ENCODE data around the gene XK. TPM values are rescaled to one million over a fixed set of nuclear protein-coding genes. Genes with fewer than 3 reads are reported as not detected.

XK gene
- total and polyA plus RNA-seq, 9 of the 15 experiments (the other 6 are each of a cell fraction or from before 2014, with no cell fraction given) = 4.0 to 21.6 (median 11.6) TPM

GRCh38 chrX:37672563-37672962 is 13.0 kb upstream of the XK start:
- ATAC-seq = peak; percentile 28; the same call in 1 of the 3 replicates
- WGBS (ENCODE audit: insufficient coverage, low coverage, missing lambda C conversion rate) = 38% methylated on average over 3 of the region's 4 CpGs
- Histone ChIP-seq H3K9me3 (replicated peaks; ENCODE audit: control insufficient read depth, insufficient read depth, low read depth, low read length) (no peaks in the 10 kb centered on the region), H3K36me3 (ENCODE audit: control insufficient read depth, insufficient read depth, low read length) (no peaks in the 10 kb centered on the region), H3K4me3 (no peak overlapping the region), H3K79me2 (ENCODE audit: control insufficient read depth, insufficient read depth, low read length) (no peaks in the 10 kb centered on the region), H3K27me3 (ENCODE audit: control insufficient read depth in 2 of 2, insufficient read depth in 2 of 2, low read length in 2 of 2) (no peaks in the 10 kb centered on the region), H2AFZ (ENCODE audit: low read depth, low read length) (no peak overlapping the region), H3K4me1 (replicated peaks in 1 of 2; ENCODE audit: control insufficient read depth in 2 of 2, insufficient read depth in 2 of 2, low read length in 2 of 2) (no peaks in the 10 kb centered on the region; a peak in 1 of 5 replicates), H3K9ac (ENCODE audit: insufficient read depth in 1 of 2, low read depth in 2 of 2, low read length in 2 of 2) (no peak overlapping the region), H3K4me2 (ENCODE audit: insufficient read depth, low read length) (no peak overlapping the region), H3K9me1 (ENCODE audit: control insufficient read depth, insufficient read depth, low read length) (no peaks in the 10 kb centered on the region), H4K20me1 (replicated peaks; ENCODE audit: control insufficient read depth, insufficient read depth, low read length) (no peaks in the 10 kb centered on the region), H3K27ac (ENCODE audit: extremely low read depth, low read depth, low read length) (no peak overlapping the region)
- intact Hi-C loops (cut with micrococcal nuclease) (no loop called here), in situ Hi-C loops (cut with MboI) (no loop called here)
- DNase-seq (ENCODE audit: extremely low read depth in 1 of 4, low spot score in 3 of 4) = peak in 1 of 4 experiments; percentile 34
- FAIRE-seq = no peak
- ChIA-PET POLR2A (interaction anchor here (0.7 kb wide), 1 partner anchor 438 kb away, joined by 3 read pairs; no protein-coding TSS in a partner anchor), CTCF (ENCODE audit: low intra/inter-chr PET ratio) (no interaction called here)
- BruUV-seq (replicated peaks) = no TSS peak
- TF ChIP-seq TCF7L2 (IDR thresholded peaks at IDR 0.05; ENCODE audit: low read depth, low read length) = no peak
- no peak for TF ChIP-seq HNRNPUL1 (IDR thresholded peaks at IDR 0.05; ENCODE audit: low read length)
- TF ChIP-seq ZNF175 (CRISPR knock-in tag; IDR thresholded peaks at IDR 0.05; ENCODE audit: low read depth) = no peak
- no peak for TF ChIP-seq ZNF41 (CRISPR knock-in tag; conservative IDR thresholded peaks at IDR 0.05)
- no peak for TF ChIP-seq CEBPB (tag; IDR thresholded peaks at IDR 0.05)

- Histone ChIP-seq H3K79me2 (ENCODE audit: control insufficient read depth, insufficient read depth, low read length) (no peaks in the 10 kb centered on the region), H3K9me3 (replicated peaks; ENCODE audit: control insufficient read depth, insufficient read depth, low read depth, low read length) (no peaks in the 10 kb centered on the region), H2AFZ (ENCODE audit: low read depth, low read length) (no peak overlapping the region), H3K36me3 (ENCODE audit: control insufficient read depth, insufficient read depth, low read length) (no peaks in the 10 kb centered on the region), H3K27ac (ENCODE audit: extremely low read depth, low read depth, low read length) (no peak overlapping the region), H3K27me3 (ENCODE audit: control insufficient read depth in 2 of 2, insufficient read depth in 2 of 2, low read length in 2 of 2) (no peaks in the 10 kb centered on the region), H3K4me2 (ENCODE audit: insufficient read depth, low read length) (no peak overlapping the region), H3K9me1 (ENCODE audit: control insufficient read depth, insufficient read depth, low read length) (no peaks in the 10 kb centered on the region), H3K4me1 (replicated peaks in 1 of 2; ENCODE audit: control insufficient read depth in 2 of 2, insufficient read depth in 2 of 2, low read length in 2 of 2) (peaks cover 0 to 17% of the 10 kb centered on the region in 2 experiments; a peak in 2 of 5 replicates), H4K20me1 (replicated peaks; ENCODE audit: control insufficient read depth, insufficient read depth, low read length) (no peaks in the 10 kb centered on the region), H3K4me3 (no peak overlapping the region), H3K9ac (ENCODE audit: insufficient read depth in 1 of 2, low read depth in 2 of 2, low read length in 2 of 2) (no peak overlapping the region)
- ChIA-PET CTCF (ENCODE audit: low intra/inter-chr PET ratio) (no interaction called here), POLR2A (no interaction called here)
- intact Hi-C loops (cut with micrococcal nuclease) = no loop called here
- FAIRE-seq (no peak), ATAC-seq (no peak), DNase-seq (ENCODE audit: extremely low read depth in 1 of 4, low spot score in 3 of 4) (no peak)
- in situ Hi-C loops (cut with MboI) = no loop called here
- BruUV-seq (replicated peaks) = no TSS peak
- TF ChIP-seq ZBTB49 (CRISPR knock-in tag; IDR thresholded peaks at IDR 0.05; ENCODE audit: borderline replicate concordance) = no peak
- no peak for TF ChIP-seq EP300 (IDR thresholded peaks at IDR 0.05; ENCODE audit: low read length)
- TF ChIP-seq ZNF408 (CRISPR knock-in tag; IDR thresholded peaks at IDR 0.05; ENCODE audit: low read depth) = no peak
- TF ChIP-seq ZNF445 (CRISPR knock-in tag; IDR thresholded peaks at IDR 0.05; ENCODE audit: low read depth) = no peak
- no peak for TF ChIP-seq ZNF263 (CRISPR knock-in tag; IDR thresholded peaks at IDR 0.05; ENCODE audit: borderline replicate concordance)
- TF ChIP-seq ZNF398 (CRISPR knock-in tag; IDR thresholded peaks at IDR 0.05) = no peak
- TF ChIP-seq ATF1 (CRISPR knock-in tag; IDR thresholded peaks at IDR 0.05) = no peak
- no peak for TF ChIP-seq ATF1 (tag; IDR thresholded peaks at IDR 0.05)
- TF ChIP-seq POLR2G (IDR thresholded peaks at IDR 0.05; ENCODE audit: low read depth, low read length) = no peak
These were observed 8.8 kb upstream of the XK start for GRCh38 chrX:37676811-37677210.

All from K562 (cell line).